H1 (cell line): Measurements from ENCODE around the gene CAPS. TPM values are rescaled to one million over a fixed set of nuclear protein-coding genes. Genes with fewer than 3 reads are reported as not detected.

Experiments
- CTCF ChIP-seq, 3 experiments: IDR thresholded peaks; 1 replicate in 2 of 3; 2 replicates in 1 of 3; pipeline versions ENCODE4 v1.5.1 to v1.6.1; 2011; ENCODE audit warnings: low read length in 3 of 3, mild to moderate bottlenecking in 3 of 3, inconsistent platforms in 2 of 3, low read depth in 1 of 3, moderate library complexity in 1 of 3; ENCODE audit not compliant: insufficient read depth in 1 of 3; ENCODE audit errors: control extremely low read depth in 1 of 3
- FOSL1 ChIP-seq: IDR thresholded peaks from 2 replicates; pipeline ENCODE4 v1.6.1; 2011; ENCODE audit warnings: mild to moderate bottlenecking, low read depth, low read length, moderate library complexity; ENCODE audit not compliant: insufficient read depth
- polyA plus RNA-seq, 7 experiments: library from polyadenylated mRNA; depleted of rRNA in 3 of 7; stranded (reverse) in 5 of 7; unstranded in 2 of 7; fragments of >200 nt in 5 of 7; fragments of 200-250 nt in 2 of 7; gene quantifications; 1 replicate in 5 of 7; 2 replicates in 1 of 7; 4 replicates in 1 of 7; pipeline versions ENCODE4 v1.2.1 to v1.2.3, GENCODE V29; 2011 to 2013; ENCODE audit warnings: missing spikeins in 2 of 7, mixed read lengths in 2 of 7
- total RNA-seq: library from RNA; stranded (reverse); fragmentation: NEBNext Ultra II Directional; extraction: Animal tissue kit (Norgen Biotek cat#: 25700); gene quantifications from 2 replicates; pipeline ENCODE4 v1.2.1, GENCODE V29; 2021

The CAPS gene
- total and polyA plus RNA-seq, 2 of the 8 experiments (the other 6 are each of a cell fraction or from before 2014, with no cell fraction given) = 2.1 to 2.4 TPM

- TF ChIP-seq CTCF (IDR thresholded peaks at IDR 0.05; ENCODE audit: control extremely low read depth in 1 of 3, insufficient read depth in 1 of 3, low read depth in 1 of 3, low read length in 3 of 3) = peak in 2 of 3 experiments; percentile 21 to 35; a peak in 3 of 4 replicates
- TF ChIP-seq FOSL1 = no peak
- TF ChIP-seq, all 59 proteins: peak for 2
Observed at GRCh38 chr19:5864725-5865486, 49.1 kb upstream of the CAPS start (continued).
